Activated T-cell treated with anti-CD3 and anti-CD28 coated beads for 4 hours (primary cell): ENCODE results near the gene CHST8.
"Not testable (repeated sequence)": the region's sequence is repeated elsewhere in the genome, so short reads cannot be mapped to it uniquely, and the experiment has no call there.

Experiments used
- DNase-seq: peaks from one replicate; pipeline ENCODE4 v3.0.0-alpha.2; 2020

The CHST8 gene, protein sequence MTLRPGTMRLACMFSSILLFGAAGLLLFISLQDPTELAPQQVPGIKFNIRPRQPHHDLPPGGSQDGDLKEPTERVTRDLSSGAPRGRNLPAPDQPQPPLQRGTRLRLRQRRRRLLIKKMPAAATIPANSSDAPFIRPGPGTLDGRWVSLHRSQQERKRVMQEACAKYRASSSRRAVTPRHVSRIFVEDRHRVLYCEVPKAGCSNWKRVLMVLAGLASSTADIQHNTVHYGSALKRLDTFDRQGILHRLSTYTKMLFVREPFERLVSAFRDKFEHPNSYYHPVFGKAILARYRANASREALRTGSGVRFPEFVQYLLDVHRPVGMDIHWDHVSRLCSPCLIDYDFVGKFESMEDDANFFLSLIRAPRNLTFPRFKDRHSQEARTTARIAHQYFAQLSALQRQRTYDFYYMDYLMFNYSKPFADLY

DNA sequence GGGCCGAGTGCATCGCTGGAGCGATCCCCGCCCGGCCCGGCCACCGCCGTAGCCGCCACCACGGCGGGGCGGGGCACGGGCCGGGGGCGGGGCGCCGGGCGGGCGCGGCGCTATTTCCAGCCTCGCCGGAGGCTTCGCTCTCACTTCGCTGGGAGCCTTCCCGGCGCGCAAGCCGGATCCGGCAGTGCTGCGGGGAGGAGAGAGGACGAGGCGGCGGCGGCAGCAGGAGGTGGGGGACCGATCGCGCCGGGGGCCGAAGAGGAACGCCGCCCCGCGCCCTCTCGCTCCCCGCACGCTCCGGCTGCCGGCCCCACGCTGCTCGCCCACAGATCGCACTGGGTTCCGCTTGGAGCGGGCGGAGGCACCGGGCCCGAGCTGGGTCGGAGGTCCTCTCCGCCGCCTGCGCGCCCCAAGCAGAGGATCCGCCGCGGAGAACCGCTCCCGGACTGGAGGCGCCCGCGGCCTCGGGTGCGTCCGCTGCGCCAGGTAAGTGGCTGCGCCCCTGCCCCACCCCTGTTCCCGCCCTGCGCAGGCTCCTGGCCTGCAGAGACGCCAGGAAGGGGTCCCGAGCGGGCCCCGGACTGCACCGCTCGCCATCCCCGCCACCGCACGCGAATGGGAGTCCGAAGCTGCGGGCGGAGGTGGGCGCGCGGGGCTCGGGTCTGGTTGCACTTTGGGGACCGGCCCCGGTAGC lies at the start of gene CHST8:
TSS of gene CHST8 (plus strand) at position 143 of the 694 bp plus-strand sequence. CDS start 67,309 bp downstream, outside the sequence.
- DNase-seq, result no peak

DNA sequence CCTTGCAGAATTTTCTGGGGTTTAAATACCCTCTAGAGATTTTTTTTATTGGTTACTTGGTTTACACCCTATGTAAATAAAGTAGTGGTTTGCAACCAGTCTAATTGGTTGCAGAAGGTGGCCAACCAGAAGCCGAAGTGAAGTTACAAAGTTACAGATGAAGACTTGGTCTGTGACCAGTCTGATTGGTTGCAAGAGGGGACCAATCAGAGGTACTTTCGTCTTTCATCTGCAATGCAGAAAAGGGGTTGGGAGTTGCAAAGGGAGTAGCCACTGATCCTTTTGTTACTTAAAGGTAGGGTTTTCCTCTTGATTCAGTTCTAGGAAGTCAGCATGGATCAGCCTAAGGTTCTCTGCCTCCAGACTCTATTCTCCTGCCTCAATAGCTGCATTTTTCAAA lies 48.8 kb upstream of the CHST8 start:
- no peak for DNase-seq

DNA sequence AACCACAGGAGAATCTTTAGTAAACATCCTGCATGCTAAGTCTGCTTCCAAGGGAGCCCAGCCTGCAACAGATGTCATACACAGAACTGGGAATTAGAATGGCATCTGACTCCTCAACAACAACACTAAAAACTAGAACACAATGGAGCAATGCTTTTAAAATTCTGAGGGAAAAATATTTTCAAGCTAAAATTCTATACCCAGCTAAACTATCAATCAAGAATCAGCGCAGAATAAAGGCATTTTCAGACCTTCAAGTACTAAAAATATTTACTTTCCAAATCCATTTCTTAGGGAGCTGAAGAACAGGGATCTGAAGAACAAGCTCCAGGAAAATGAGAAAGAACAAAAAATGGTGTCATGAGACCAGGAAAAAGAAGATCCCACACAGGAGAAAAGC lies 46.9 kb upstream of the CHST8 start:
- DNase-seq, result no peak

DNA sequence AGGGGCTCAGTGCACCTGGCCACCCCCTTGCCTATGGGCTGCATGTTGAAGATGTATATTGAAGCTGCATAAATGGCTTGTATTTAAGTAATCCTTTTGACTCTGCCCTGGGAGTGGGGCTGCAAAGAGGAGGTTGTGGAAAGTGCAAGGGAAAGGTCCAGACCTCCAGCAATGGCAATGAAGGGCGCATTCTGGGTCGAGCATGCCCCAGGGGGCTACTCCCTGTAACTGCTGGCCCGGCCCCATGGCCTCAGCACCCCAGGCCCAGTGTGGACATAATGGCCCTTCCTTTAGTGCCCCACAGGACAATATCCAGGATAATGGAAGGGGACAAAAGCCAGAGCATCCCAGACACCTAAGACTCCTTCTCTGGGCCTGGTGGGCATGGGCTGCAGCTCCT lies 43.1 kb upstream of the CHST8 start:
- no peak for DNase-seq

DNA sequence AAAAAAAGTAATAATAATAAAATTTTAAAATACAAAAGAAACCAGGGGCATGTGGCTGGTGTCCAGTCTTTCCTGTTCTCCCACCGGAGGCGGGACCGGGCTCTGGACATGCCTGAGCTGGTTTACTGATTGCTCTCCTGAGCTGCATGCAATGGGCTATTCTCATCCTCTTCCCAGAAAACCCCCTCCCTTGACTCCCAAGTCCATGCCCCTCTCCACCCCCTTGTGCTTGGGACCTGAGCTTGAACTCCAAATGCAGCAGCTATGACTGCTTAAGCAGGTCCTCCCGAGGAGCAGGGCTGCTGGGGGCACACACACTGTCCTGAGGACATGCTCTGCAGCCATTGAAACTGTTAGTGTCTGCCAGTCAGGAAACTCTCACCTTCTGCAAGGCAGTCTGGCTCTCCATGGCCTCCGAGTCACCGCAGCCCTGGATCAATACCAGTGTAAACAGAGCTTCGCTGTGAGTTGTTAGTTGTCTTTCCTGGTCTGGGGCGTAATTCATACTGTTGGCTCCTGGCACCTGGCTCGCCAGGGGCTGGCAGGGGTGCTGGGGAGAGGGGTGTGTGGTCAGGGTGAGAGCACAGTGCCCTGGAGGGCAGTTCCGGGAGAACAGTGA lies 41.6 kb upstream of the CHST8 start:
- no peak for DNase-seq

DNA sequence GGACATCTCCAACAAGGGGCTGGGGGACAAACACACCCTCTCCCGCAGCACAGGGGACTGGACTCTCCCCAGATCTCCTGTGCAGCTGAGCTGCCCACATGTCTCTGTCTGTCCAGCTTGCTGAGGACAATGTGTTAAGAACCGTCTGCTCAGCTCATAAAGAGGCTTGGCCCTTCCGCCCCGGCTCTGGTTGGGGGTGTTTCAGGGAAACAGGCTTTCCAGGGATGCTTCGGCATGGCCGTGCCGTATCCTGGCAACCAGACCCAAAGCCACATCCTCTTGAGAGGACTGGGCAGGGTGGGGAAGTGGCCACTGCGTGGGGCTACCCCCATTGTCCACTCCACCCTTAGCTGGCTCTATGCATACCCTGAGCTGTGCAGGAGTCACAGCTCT lies 41.1 kb upstream of the CHST8 start:
- no peak for DNase-seq

DNA sequence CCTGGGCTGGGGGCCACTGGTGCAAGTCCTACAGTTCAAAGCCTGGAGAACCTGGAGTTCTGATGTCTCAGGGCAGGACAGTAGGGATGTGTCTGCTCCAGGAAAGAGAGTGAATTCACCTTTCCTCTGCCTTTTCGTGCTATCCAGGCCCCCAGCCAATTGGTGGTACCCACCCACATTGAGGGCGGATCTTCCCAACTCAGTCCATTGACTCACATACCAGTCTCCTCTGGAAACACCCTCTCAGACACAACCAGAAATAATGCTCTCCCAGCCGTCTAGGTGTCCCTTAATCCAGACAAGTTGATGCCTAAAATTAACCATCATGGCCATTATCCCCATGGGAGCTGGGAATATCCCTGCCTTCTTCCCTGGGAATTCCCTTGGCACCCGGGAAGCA lies 38.8 kb upstream of the CHST8 start:
- DNase-seq, result no peak

DNA sequence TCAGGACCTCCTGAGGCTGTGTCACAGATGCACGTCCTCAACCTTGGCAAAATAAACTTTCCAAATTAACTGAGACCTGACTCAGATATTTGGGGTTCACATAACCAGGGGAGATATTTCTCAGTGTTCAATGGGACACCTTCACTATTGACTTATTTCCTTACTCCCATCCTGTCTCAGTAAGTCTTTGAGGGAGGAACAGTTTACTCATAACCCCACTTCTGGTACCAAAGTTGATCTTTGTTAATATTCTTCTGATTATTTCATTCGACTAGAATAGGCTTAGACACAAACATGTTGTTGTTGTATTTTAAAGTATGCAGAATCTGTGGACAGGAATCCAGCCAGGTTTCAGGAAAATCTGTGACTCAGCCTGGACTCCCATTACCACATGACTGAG lies 34.6 kb upstream of the CHST8 start:
- DNase-seq, result no peak

DNA sequence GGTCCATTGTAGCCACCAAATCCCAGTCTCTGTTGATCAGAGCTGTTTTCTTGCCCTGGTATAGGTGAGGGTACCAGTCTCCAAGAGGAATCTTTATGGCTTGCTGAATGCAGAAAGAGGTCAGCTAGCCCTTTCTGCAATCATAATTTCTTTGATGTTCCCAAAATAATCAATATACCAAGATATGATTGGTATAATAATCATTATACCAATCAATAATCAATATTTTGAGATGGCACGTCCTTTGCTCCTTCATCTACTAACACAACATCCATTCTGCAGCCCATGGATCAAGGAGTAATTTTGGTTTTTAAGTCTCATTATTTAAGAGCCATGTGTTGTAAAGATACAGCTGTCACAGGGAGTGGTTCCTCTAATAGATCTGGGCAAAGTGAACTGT lies 31.5 kb upstream of the CHST8 start:
- DNase-seq, result no peak

DNA sequence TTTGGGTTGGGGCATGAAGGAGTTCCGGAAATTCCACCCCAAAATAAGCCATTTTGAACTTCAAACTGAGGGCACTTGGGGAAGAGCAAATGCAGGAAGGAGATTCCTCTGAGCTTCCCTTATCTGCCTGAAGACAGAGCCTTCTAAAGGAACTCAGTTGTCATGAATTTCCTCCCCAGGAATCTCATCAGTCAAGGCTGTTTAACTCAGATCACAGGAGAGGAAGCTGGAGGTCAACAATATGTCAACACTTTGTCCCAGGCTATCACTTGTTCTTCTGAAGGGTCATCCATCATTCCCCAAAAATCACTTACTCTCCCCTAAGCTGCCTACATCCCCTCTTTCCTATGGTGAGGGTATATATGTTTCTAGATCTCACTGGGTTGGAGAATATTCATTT lies 26.0 kb upstream of the CHST8 start:
- DNase-seq, result no peak

DNA sequence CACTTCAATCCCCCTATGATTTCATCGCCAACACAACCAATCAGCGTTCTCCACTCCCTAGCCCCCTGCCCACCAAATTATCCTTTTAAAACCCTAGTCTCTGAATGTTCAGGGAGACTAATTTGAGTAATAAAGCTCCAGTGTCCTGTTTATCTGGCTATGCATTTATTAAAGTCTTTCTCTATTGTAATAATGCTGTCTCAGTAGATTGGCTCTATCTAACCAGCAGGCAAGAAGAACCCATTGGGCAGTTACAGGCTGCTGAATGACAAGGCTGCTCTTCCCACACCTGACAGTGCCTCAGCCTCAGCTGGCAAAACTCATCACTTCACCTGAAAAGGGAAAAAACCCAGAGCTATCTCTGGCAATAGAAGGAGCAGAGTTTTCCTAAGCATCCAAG lies 20.2 kb upstream of the CHST8 start:
- DNase-seq, result no peak

DNA sequence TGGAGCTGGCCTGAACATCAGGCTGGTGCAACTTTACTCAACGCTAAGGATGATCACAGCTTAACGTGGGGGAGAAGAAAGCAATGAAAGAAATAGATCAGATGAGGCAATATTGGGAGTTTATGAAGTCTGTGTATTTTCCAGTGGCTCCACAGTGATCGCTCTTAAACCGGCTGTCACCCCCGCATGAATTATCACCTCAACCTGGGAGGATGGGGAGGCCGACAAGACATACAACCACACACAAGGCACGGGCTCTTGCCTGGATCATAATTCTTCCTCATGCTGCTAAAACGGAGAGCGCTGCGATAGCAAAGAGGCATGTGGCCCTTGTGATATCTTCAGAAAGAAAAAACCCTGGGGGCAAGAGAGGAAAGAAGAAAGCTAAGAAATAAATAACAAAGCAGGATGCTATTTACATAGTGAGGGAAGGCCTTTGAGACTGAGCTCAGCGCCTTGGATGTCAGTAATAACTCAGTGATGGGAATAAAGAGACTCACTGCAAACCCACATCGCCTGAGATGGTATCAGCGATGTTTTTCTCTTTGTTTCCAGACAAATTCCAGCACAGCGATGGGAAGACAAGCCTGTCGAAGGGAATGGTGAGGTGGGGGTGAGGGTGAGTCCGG lies 19.1 kb upstream of the CHST8 start:
- no peak for DNase-seq

DNA sequence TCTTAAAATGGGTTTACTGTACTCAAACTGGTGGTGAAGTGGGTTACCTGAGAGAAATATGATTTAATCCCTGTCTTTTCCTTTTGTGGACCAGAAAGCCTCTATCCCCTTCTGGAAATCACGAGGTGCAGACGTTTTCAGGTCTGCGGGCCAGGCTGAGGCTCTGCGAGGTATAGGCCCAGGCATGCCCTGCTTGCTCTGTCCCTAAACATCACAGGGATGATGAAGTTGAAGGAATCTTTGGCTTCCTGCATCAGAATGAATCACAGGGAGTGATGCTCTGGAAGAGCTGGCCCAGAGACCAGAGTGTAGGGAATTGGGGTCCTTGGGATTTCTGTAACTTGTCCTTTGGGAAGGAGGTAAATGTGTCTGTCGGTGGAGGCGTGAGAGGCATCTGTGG lies 18.4 kb upstream of the CHST8 start:
- no peak for DNase-seq

DNA sequence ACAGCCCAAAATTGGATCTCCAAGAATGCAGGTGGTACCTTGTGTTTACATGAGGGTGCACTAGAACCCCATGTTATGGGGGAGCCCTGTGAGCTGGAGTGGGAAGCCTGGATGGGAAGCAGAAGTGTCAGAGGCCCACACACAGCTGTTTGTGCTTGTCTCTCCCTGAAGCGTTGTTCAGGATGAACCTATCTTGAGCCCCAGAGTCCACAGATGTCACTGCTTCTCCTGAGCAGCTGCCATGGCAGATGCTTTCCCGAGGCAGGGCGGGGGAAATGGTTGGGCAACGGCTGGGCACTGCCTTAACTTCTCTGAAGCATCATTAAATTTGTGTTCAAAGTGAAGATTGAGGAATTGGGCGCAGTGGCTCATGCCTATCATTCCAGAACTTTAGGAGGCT lies 17.1 kb upstream of the CHST8 start:
- DNase-seq, result no peak

DNA sequence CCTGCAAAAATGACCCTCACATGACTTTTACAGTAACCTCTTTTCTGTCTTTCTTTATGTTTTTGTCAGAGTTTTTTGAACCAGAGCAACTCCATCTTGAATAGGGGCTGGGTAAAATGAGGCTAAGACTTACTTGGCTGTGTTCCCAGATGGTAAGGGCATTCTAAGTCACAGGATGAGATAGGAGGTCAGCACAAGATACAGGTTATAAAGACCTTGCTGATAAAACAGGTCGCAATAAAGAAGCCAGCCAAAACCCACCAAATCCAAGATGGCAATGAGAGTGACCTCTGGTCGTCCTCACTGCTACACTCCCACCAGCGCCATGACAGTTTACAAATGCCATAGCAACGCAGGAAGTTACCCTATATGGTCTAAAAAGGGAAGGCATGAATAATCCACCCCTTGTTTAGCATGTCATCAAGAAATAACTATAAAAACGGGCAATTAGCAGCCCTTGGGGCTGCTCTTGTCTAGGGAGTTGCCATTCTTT lies 15.9 kb upstream of the CHST8 start:
- not testable (repeated sequence) for DNase-seq

DNA sequence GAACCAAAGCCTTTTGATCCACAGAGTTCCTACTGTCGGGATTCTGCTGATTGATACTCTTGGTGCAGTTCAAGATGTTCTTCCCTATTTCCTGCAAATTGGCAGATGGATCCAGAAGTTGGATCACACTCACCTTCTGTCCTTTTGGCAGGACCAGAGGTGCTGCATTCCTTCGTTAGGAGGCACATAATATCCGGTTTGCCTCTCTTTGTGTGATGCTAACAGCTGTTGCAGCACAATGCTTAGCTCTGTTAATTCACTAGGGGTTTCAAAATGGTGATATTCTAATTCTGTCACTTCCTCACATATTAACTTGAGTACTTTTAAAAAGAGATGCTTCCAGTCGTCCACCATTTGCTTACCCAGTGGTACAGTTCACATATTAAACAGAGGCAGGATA lies 15.2 kb upstream of the CHST8 start:
- DNase-seq, result no peak

DNA sequence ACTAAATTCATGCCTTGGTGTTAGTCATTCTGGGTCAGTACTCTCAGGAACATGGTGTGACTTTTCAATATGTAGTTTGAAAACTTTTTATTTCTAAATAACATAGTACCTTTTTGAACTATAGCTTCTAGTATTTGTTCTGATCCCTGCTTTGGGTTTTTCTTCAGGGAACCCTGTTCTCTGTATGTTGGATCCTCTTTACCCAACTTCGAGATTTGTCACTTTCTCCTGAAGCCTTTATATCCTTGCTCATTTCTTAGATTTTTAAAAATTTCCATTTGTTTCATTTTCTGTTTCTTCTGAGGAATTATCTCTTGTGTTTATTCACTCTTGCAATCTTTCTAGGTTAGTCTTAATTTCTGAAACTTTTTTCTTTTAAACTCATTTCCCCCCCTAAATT lies 12.4 kb upstream of the CHST8 start:
- DNase-seq, result no peak

DNA sequence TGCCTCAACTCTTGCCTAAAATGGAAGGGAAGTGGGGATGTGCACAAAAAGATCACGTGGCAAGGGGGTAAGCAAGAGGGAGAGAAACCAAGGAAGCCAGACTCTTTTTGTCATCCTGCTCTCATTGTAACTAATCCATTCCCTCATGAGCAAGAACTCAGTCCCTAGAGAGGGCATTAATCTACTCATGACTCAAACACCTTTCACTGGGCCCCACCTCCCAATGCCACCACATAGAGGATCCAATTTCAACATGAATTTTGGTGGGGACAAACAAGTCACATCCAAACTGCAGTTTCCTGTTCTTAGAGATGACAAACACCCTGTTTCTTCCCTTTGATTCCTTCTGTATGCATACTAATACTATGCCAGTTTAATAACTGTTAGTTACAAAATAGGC lies 11.2 kb upstream of the CHST8 start:
- no peak for DNase-seq

DNA sequence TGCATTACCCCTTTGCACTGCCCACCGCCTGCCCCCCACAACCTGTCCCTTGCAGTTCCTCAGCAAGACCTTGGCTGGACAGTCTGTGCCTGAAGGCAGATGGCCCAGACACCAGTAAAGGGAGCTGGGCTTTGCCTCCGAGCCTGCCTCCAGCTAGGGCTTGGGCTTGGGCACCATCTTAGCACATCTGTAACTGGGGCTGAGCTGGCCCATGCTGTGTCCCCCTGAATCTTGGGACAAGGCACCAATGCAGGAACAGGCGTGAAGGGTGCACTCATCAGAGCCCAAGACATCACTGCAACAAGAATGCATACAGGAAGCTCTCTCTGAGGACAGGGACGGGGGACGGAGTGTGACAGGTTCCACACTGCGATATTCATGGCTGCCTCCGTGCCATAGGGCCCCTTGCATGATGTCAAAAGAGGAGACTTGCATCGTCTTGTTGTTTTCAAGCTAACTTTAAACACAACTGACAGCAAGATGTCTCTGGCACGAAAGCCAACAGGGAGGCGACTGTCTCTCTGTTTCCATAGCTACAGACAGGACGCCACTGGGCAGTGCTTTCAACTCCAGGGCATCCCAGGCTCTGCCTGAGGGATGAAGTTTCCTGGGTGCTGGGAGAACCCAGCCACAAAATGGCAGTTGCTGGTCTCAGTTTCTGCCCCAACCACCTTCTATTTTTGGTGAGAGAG lies 8.7 kb upstream of the CHST8 start:
- DNase-seq, result no peak

DNA sequence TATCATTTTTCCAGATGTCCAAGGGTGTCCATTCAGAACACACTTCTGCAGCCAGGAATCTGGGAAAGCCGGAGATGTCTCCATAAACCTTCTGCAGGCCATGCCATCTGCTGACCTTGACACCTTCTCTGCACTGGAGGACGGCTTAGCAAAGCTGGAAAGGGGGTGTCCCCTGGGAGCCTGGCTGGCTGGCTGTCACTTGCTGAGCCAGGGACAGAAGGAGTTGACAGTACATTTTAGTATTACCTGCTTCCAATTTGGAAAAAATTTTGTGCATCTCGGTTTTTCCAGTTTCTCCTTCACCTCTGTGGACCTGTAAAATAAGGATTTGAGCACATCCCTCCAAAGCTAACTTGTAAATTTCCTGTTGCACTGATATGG lies 8.1 kb upstream of the CHST8 start:
- DNase-seq, result no peak

DNA sequence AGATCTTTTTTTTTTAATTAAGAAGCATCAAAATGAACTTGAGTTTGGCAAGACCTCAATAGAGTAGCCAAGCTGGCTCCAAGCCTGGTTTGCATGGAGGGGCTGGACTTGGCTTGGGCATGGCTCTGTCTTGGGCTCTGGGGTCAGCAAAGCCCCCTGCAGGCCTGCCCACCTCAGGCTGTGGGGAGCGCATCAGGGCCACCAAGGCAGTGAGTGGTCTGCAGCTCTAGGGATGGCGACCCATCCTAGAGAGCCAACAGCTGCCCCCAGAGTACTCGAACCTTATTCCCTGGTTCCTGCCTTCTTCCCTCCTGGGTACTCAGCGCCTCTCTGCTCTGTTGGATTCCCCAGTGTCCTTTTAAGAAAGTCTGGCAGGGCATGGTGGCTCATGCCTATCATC lies 5.4 kb upstream of the CHST8 start:
- DNase-seq, result no peak

DNA sequence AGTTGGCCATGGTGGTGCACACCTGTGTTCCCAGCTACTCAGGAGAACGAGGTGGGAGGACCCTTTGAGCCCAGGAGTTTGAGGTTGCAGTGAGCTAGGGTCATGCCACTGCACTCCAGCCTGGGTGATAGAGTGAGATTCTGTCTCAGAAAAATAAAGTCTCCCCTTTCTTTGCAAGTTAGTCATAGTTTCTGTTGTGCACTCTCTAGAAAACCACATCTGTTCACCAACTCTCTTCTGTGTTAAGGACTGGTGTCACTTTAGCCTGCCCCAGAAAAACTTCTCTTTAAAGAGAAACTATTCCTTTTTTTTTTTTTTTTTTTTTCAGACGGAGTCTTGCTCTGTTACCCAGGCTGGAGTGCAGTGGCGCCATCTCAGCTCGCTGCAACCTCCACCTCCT lies 4.9 kb upstream of the CHST8 start:
- no peak for DNase-seq

DNA sequence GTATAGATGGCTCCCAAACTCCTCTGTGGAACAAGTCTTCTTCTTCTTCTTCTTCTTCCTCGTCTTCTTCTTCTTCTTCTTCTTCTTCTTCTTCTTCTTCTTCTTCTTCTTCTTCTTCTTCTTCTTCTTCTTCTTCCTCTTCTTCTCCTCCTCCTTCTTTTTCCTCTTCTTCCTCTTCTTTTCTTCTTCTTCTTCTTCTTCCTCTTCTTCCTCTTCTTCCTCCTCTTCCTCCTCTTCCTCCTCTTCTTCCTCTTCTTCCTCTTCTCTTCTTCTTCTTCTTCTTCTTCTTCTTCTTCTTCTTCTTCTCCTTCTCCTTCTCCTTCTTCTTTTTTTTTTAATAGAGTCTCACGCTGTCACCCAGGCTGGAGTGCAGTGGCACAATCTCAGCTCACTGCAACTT lies 3.4 kb upstream of the CHST8 start:
- not testable (repeated sequence) for DNase-seq
